HepG2 (cell line): Measurements from ENCODE around the gene SIT1. TPM values are rescaled to one million over a fixed set of nuclear protein-coding genes. Genes with fewer than 3 reads are reported as not detected.

Source experiments
- ADNP ChIP-seq: sonication (generic); formaldehyde crosslinking; IDR thresholded peaks from 2 replicates; pipeline ENCODE4 v1.4.0; 2020; ENCODE audit warnings: missing genetic modification reagents
- CAMTA2 ChIP-seq: sonication (generic); formaldehyde crosslinking; IDR thresholded peaks from 2 replicates; pipeline ENCODE4 v1.4.0; 2020; ENCODE audit warnings: mild to moderate bottlenecking, missing genetic modification reagents, borderline replicate concordance
- CBX2 ChIP-seq, 2 experiments: fragments of 200-600 bp in 1 of 2; sonication (generic); formaldehyde crosslinking in 1 of 2; IDR thresholded peaks; 2 replicates each; pipeline versions ENCODE4 v1.7.0 to v1.8.1; 2018 to 2022; ENCODE audit warnings: low read depth in 2 of 2, low read length in 1 of 2, mild to moderate bottlenecking in 1 of 2, missing genetic modification reagents in 1 of 2
- FLYWCH1 ChIP-seq: sonication (generic); formaldehyde crosslinking; IDR thresholded peaks from 2 replicates; pipeline ENCODE4 v1.8.1; 2023; ENCODE audit warnings: mild to moderate bottlenecking, missing genetic modification reagents
- JUNB ChIP-seq: sonication (generic); formaldehyde crosslinking; IDR thresholded peaks from 2 replicates; pipeline ENCODE4 v1.8.0; 2022; ENCODE audit warnings: missing genetic modification reagents, mild to moderate bottlenecking, borderline replicate concordance
- KDM2A ChIP-seq: sonication (generic); formaldehyde crosslinking; IDR thresholded peaks from 2 replicates; pipeline ENCODE4 v1.4.0; 2020; ENCODE audit warnings: low read depth, missing genetic modification reagents, borderline replicate concordance
- MAF1 ChIP-seq: sonication (generic); formaldehyde crosslinking; IDR thresholded peaks from 2 replicates; pipeline ENCODE4 v1.5.0; 2020; ENCODE audit warnings: missing genetic modification reagents, borderline replicate concordance
- POGZ ChIP-seq: sonication (generic); formaldehyde crosslinking; IDR thresholded peaks from 2 replicates; pipeline ENCODE4 v1.4.0; 2020; ENCODE audit warnings: mild to moderate bottlenecking, missing genetic modification reagents
- RXRB ChIP-seq: IDR thresholded peaks from 2 replicates; pipeline ENCODE4 v1.6.1; 2016; ENCODE audit warnings: borderline replicate concordance, missing genetic modification reagents, missing compliant biosample characterization
- SATB2 ChIP-seq: sonication (generic); formaldehyde crosslinking; IDR thresholded peaks from 2 replicates; pipeline ENCODE4 v1.5.0; 2020; ENCODE audit warnings: missing genetic modification reagents
- SETDB1 ChIP-seq: sonication (generic); formaldehyde crosslinking; IDR thresholded peaks from 2 replicates; pipeline ENCODE4 v1.5.1; 2020; ENCODE audit warnings: missing genetic modification reagents, mild to moderate bottlenecking, borderline replicate concordance
- SIN3A ChIP-seq: IDR thresholded peaks from 2 replicates; pipeline ENCODE4 v1.6.1; 2011; ENCODE audit warnings: low read depth, mild to moderate bottlenecking, control low read depth, low read length, borderline replicate concordance
- SMAD3 ChIP-seq: sonication (generic); formaldehyde crosslinking; IDR thresholded peaks from 2 replicates; pipeline ENCODE4 v1.4.0; 2020; ENCODE audit warnings: missing genetic modification reagents
- SNAI1 ChIP-seq: sonication (generic); formaldehyde crosslinking; IDR thresholded peaks from 2 replicates; pipeline ENCODE4 v1.5.0; 2020; ENCODE audit warnings: mild to moderate bottlenecking, missing genetic modification reagents, borderline replicate concordance
- STAG1 ChIP-seq: sonication (generic); formaldehyde crosslinking; IDR thresholded peaks from 2 replicates; pipeline ENCODE4 v1.4.0; 2020; ENCODE audit warnings: missing genetic modification reagents
- ZEB1 ChIP-seq: IDR thresholded peaks from 2 replicates; pipeline ENCODE4 v1.6.1; 2012; ENCODE audit warnings: mild to moderate bottlenecking, low read depth, inconsistent platforms; ENCODE audit not compliant: insufficient replicate concordance
- ZNF446 ChIP-seq: sonication (generic); formaldehyde crosslinking; IDR thresholded peaks from 2 replicates; pipeline ENCODE4 v1.5.0; 2020; ENCODE audit warnings: mild to moderate bottlenecking, missing genetic modification reagents
- ZNF496 ChIP-seq: sonication (generic); formaldehyde crosslinking; IDR thresholded peaks from 2 replicates; pipeline ENCODE4 v1.8.1; 2023; ENCODE audit warnings: mild to moderate bottlenecking, moderate library complexity, missing genetic modification reagents; ENCODE audit not compliant: insufficient replicate concordance
- ZNF670 ChIP-seq: sonication (generic); formaldehyde crosslinking; IDR thresholded peaks from 2 replicates; pipeline ENCODE4 v1.8.0; 2022; ENCODE audit warnings: mild to moderate bottlenecking, missing genetic modification reagents, borderline replicate concordance
- ZSCAN12 ChIP-seq: sonication (generic); formaldehyde crosslinking; IDR thresholded peaks from 2 replicates; pipeline ENCODE4 v1.9.0; 2021; ENCODE audit warnings: mild to moderate bottlenecking, missing genetic modification reagents
- ZSCAN25 ChIP-seq: sonication (generic); formaldehyde crosslinking; IDR thresholded peaks from 2 replicates; pipeline ENCODE4 v1.8.0; 2022; ENCODE audit warnings: mild to moderate bottlenecking, missing genetic modification reagents
- polyA plus RNA-seq, 8 experiments: library from polyadenylated mRNA; depleted of rRNA in 3 of 8; stranded (reverse) in 7 of 8; unstranded in 1 of 8; fragments of >200 nt; fragmentation: Illumina TruSeq in 4 of 8; extraction: Trizol in 4 of 8; gene quantifications; 2 replicates each; pipeline versions ENCODE4 v1.2.1 to v1.2.3, GENCODE V29; 2011 to 2016; ENCODE audit warnings: low read depth in 4 of 8, missing spikeins in 1 of 8, mixed read lengths in 1 of 8; ENCODE audit not compliant: insufficient read depth in 1 of 8
- total RNA-seq, 5 experiments: library from RNA; depleted of rRNA; stranded (reverse); fragments of >200 nt; fragmentation: Illumina TruSeq; extraction: Trizol; gene quantifications; 2 replicates each; pipeline ENCODE4 v1.2.3, GENCODE V29; 2016; ENCODE audit warnings: low read depth in 1 of 5
- TF ChIP-seq, protein P1 (sequence below): sonication (generic); formaldehyde crosslinking; IDR thresholded peaks from 2 replicates; pipeline ENCODE4 v1.4.0; 2020; ENCODE audit warnings: mild to moderate bottlenecking, low read depth, missing genetic modification reagents
- TF ChIP-seq, protein P2 (sequence below): sonication (generic); formaldehyde crosslinking; IDR thresholded peaks from 2 replicates; pipeline ENCODE4 v1.4.0; 2020; ENCODE audit warnings: mild to moderate bottlenecking, missing genetic modification reagents
- TF ChIP-seq, protein P3 (sequence below): sonication (generic); formaldehyde crosslinking; IDR thresholded peaks from 2 replicates; pipeline ENCODE4 v1.4.0; 2020; ENCODE audit warnings: missing genetic modification reagents, mild to moderate bottlenecking, borderline replicate concordance

The SIT1 gene
- total and polyA plus RNA-seq, 2 of the 13 experiments (the other 11 are each of a cell fraction or from before 2014, with no cell fraction given), result 0.09 to 6.7 TPM

DNA sequence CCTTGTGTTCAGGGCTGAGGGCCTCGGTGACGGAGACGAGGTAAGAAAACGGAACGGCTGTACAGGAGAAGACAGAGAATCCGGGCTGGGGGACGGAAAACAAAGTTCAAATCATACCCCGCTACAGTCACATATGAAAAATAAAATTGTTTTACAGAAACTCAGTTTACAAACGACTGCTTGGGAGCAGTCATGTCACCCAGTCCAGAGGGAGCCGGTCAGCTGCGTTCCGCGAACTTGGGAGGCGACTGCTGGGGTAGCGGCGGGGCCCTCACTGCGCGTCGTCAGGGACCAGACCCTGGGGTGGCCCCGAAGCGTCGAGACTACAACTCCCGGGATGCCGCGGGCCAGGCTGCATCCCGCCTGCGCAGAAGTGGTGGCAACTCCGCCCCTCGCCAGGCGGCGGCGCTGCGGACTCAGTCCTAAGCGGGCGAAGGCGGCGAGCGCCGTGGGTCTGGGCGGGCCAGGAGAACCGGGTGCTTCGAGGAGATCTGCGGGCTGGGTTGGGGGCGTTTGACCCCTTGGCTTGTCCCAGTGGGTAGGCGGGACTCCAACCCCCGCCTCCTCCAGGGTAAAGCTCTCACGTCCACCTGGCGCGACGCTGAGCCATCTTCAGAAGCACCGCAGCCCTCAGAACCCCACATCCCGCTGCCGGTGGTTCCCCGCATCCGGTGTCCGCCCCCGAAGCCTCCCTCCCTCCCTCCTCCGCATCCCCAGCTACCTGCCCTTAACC, 4.0 kb downstream of the SIT1 start (continued):
- no peak for TF ChIP-seq CBX2 (IDR thresholded peaks at IDR 0.05; ENCODE audit: low read depth, low read length)
- 0 out of 2 replicates have a peak, but pooled peaks have one; percentile 32 for TF ChIP-seq CBX2 (CRISPR knock-in tag; IDR thresholded peaks at IDR 0.05; ENCODE audit: low read depth)
- TF ChIP-seq RXRB (CRISPR knock-in tag), result no peak
- TF ChIP-seq STAG1 (CRISPR knock-in tag), result peak; percentile 91
- no peak for TF ChIP-seq ADNP (CRISPR knock-in tag)
- peak; percentile 65; the same call in 1 of the 2 replicates for TF ChIP-seq ZSCAN25 (CRISPR knock-in tag)
- TF ChIP-seq, protein P1, sequence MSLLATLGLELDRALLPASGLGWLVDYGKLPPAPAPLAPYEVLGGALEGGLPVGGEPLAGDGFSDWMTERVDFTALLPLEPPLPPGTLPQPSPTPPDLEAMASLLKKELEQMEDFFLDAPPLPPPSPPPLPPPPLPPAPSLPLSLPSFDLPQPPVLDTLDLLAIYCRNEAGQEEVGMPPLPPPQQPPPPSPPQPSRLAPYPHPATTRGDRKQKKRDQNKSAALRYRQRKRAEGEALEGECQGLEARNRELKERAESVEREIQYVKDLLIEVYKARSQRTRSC (CRISPR knock-in tag), result no peak
- TF ChIP-seq MAF1 (CRISPR knock-in tag), result no peak
- no peak for TF ChIP-seq SETDB1 (CRISPR knock-in tag)
- TF ChIP-seq POGZ (CRISPR knock-in tag), result peak; percentile 43; the same call in 1 of the 2 replicates
- no peak for TF ChIP-seq ZEB1
- TF ChIP-seq, protein P2, sequence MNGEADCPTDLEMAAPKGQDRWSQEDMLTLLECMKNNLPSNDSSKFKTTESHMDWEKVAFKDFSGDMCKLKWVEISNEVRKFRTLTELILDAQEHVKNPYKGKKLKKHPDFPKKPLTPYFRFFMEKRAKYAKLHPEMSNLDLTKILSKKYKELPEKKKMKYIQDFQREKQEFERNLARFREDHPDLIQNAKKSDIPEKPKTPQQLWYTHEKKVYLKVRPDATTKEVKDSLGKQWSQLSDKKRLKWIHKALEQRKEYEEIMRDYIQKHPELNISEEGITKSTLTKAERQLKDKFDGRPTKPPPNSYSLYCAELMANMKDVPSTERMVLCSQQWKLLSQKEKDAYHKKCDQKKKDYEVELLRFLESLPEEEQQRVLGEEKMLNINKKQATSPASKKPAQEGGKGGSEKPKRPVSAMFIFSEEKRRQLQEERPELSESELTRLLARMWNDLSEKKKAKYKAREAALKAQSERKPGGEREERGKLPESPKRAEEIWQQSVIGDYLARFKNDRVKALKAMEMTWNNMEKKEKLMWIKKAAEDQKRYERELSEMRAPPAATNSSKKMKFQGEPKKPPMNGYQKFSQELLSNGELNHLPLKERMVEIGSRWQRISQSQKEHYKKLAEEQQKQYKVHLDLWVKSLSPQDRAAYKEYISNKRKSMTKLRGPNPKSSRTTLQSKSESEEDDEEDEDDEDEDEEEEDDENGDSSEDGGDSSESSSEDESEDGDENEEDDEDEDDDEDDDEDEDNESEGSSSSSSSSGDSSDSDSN (CRISPR knock-in tag), result peak; percentile 75
- no peak for TF ChIP-seq SATB2 (CRISPR knock-in tag)
- TF ChIP-seq ZNF496, result no peak
- no peak for TF ChIP-seq ZSCAN12
- TF ChIP-seq FLYWCH1 (CRISPR knock-in tag), result no peak
- no peak for TF ChIP-seq SNAI1 (CRISPR knock-in tag)
- peak; percentile 86; the same call in 1 of the 2 replicates for TF ChIP-seq KDM2A (CRISPR knock-in tag)
- peak; percentile 43; the same call in 1 of the 2 replicates for TF ChIP-seq SMAD3
- no peak for TF ChIP-seq SIN3A
- TF ChIP-seq ZNF670 (CRISPR knock-in tag), result peak; percentile 70; the same call in 1 of the 2 replicates
- TF ChIP-seq ZNF446 (CRISPR knock-in tag), result 0 out of 2 replicates have a peak, but pooled peaks have one; percentile 23
- TF ChIP-seq, protein P3, sequence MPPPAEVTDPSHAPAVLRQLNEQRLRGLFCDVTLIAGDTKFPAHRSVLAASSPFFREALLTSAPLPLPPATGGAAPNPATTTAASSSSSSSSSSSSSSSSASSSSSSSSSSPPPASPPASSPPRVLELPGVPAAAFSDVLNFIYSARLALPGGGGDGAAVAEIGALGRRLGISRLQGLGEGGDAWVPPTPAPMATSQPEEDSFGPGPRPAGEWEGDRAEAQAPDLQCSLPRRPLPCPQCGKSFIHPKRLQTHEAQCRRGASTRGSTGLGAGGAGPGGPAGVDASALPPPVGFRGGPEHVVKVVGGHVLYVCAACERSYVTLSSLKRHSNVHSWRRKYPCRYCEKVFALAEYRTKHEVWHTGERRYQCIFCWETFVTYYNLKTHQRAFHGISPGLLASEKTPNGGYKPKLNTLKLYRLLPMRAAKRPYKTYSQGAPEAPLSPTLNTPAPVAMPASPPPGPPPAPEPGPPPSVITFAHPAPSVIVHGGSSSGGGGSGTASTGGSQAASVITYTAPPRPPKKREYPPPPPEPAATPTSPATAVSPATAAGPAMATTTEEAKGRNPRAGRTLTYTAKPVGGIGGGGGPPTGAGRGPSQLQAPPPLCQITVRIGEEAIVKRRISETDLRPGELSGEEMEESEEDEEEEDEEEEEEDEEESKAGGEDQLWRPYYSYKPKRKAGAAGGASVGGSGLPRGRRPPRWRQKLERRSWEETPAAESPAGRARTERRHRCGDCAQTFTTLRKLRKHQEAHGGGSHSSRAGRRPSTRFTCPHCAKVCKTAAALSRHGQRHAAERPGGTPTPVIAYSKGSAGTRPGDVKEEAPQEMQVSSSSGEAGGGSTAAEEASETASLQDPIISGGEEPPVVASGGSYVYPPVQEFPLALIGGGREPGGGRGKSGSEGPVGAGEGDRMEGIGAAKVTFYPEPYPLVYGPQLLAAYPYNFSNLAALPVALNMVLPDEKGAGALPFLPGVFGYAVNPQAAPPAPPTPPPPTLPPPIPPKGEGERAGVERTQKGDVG (CRISPR knock-in tag), result no peak
- TF ChIP-seq JUNB (CRISPR knock-in tag), result no peak
- no peak for TF ChIP-seq CAMTA2 (CRISPR knock-in tag)
